Psoas muscle (tissue), 8 donors: ENCODE results near the gene SLC7A8. TPM values are rescaled to one million over a fixed set of nuclear protein-coding genes. Genes with fewer than 3 reads are reported as not detected.

Experiments
- ATAC-seq, 4 donors: fragments of 200-7000 bp; cut with Tn5 transposase; one replicate each; pipeline ENCODE4 v1.9.1; 2020; ENCODE audit warnings: moderate library complexity in 3 of 4, mild to moderate bottlenecking in 2 of 4
- DNase-seq, 2 donors: peaks; one replicate each; pipeline ENCODE4 v3.0.0-alpha.2; 2020
- H3K27ac ChIP-seq: fragments of 200-600 bp; one replicate; pipeline ENCODE4 v1.8.0; 2022
- H3K27me3 ChIP-seq, 3 donors: fragments of 200-600 bp in 1 of 3; one replicate each; pipeline versions ENCODE4 v1.6.1 to v1.8.0; 2013 to 2022; ENCODE audit warnings: low read length in 2 of 3, mild to moderate bottlenecking in 2 of 3, moderate library complexity in 1 of 3; ENCODE audit not compliant: insufficient read depth in 3 of 3
- H3K36me3 ChIP-seq, 2 donors: fragments of 200-600 bp in 1 of 2; one replicate each; pipeline versions ENCODE4 v1.6.1 to v1.8.0; 2013 to 2022; ENCODE audit warnings: low read depth in 1 of 2, mild to moderate bottlenecking in 1 of 2, moderate library complexity in 1 of 2; ENCODE audit not compliant: insufficient read depth in 1 of 2
- H3K4me1 ChIP-seq: fragments of 200-600 bp; one replicate; pipeline ENCODE4 v1.8.0; 2022
- H3K4me3 ChIP-seq: fragments of 200-600 bp; one replicate; pipeline ENCODE4 v1.8.0; 2022; ENCODE audit warnings: mild to moderate bottlenecking
- H3K9me3 ChIP-seq: fragments of 200-600 bp; one replicate; pipeline ENCODE4 v1.8.0; 2022
- CTCF ChIP-seq: fragments of 200-600 bp; IDR thresholded peaks from one replicate; pipeline ENCODE4 v1.8.0; 2022; ENCODE audit warnings: antibody characterized with exemption
- WGBS, 3 donors: extraction: QIAGEN DNeasy Blood & Tissue Kit; methylation state at CpG; one replicate each; pipeline versions ENCODE4 v1.1.6 to v1.1.7; 2013; 5-methylcytosine and 5-hydroxymethylcytosine counted together
- intact Hi-C, 2 donors: fragments of 100-400 bp; cut with DNase I; formaldehyde crosslinking; loops; one replicate each; pipeline versions ENCODE4 v1.11.0 to v1.14.2; 2022
- polyA plus RNA-seq, 3 donors: library from polyadenylated mRNA; stranded (reverse); fragments of 200-250 nt; gene quantifications; one replicate each; pipeline ENCODE4 v1.2.3, GENCODE V29; 2013
- total RNA-seq, 4 donors: library from RNA; stranded (reverse); fragmentation: NEBNext Ultra II Directional in 2 of 4; extraction: Animal tissue kit (Norgen Biotek cat#: 25700) in 2 of 4; gene quantifications; one replicate each; pipeline versions ENCODE4 v1.2.1 to v1.2.4, GENCODE V29; 2021 to 2023
- donor health status: healthy with polysubstance abuse.
- donor health status: DM: no; HTN: no; CAD: no; lungs with moderate emphysema.
- donor health status: Bipolar disorder and iron deficiency.
- donor health status: healthy.
- donor health status: DM: yes; HTN: yes; CAD: no.
- donor health status: DM: no; HTN: no; CAD: no.
- donor health status: DM: no; HTN: no; CAD: no.
- donor health status: DM: yes; HTN: yes; CAD: no.

The SLC7A8 gene
- total and polyA plus RNA-seq, 7 donors, result 7.5 to 72.6 (median 33.2) TPM

GRCh38 chr14:23126548-23127278 is 56.7 kb downstream of the SLC7A8 start:
- H3K9me3 ChIP-seq, result no peaks in the 10 kb centered on the region
- H3K4me3 ChIP-seq, result no peak overlapping the region
- peaks cover 0 to 51% of the 10 kb centered on the region in 2 donors for H3K36me3 ChIP-seq
- peak overlapping the region; percentile 55 for H3K27ac ChIP-seq
- no peak for TF ChIP-seq CTCF
- DNase-seq, result peak in 1 of 2 donors; percentile 32
- no peak for ATAC-seq
- 71 to 87% (median 79%) methylated on average over 8 of the region's 8 CpGs for WGBS, 3 donors
- H3K4me1 ChIP-seq, result peaks cover 41% of the 10 kb centered on the region
- no peaks in the 10 kb centered on the region for H3K27me3 ChIP-seq
- intact Hi-C loops, result loop anchor here in 1 of 2 donors (10.0 kb wide), 1 partner anchor 168 kb away; no protein-coding TSS in a partner anchor

- peak in 3 of 4 donors; percentile 39 to 67 (median 65) for ATAC-seq
- H3K27me3 ChIP-seq, result no peaks in the 10 kb centered on the region
- no peaks in the 10 kb centered on the region for H3K9me3 ChIP-seq
- H3K4me1 ChIP-seq, result peaks cover 38% of the 10 kb centered on the region
- WGBS, 3 donors, result 14 to 50% (median 20%) methylated on average over 9 of the region's 9 CpGs
- intact Hi-C loops, result loop anchor here in 1 of 2 donors (10.0 kb wide), 1 partner anchor 169 kb away; no protein-coding TSS in a partner anchor
- peak in 1 of 2 donors; percentile 79 for DNase-seq
- peaks cover 0 to 45% of the 10 kb centered on the region in 2 donors for H3K36me3 ChIP-seq
- H3K27ac ChIP-seq, result peak overlapping the region; percentile 55
- no peak overlapping the region for H3K4me3 ChIP-seq
- no peak for TF ChIP-seq CTCF
These were observed 57.4 kb downstream of the SLC7A8 start for GRCh38 chr14:23125933-23126524.

GRCh38 chr14:23125011-23125410 is 58.4 kb downstream of the SLC7A8 start:
- H3K27ac ChIP-seq, result no peak overlapping the region
- H3K4me1 ChIP-seq, result peaks cover 33% of the 10 kb centered on the region
- no peak for TF ChIP-seq CTCF
- H3K27me3 ChIP-seq, result no peaks in the 10 kb centered on the region
- intact Hi-C loops, result loop anchor here in 1 of 2 donors (10.0 kb wide), 1 partner anchor 170 kb away; no protein-coding TSS in a partner anchor
- H3K9me3 ChIP-seq, result no peaks in the 10 kb centered on the region
- ATAC-seq (no peak), DNase-seq (no peak)
- H3K4me3 ChIP-seq, result no peak overlapping the region
- WGBS, 3 donors, result 56 to 65% (median 63%) methylated on average over 3 of the region's 3 CpGs
- H3K36me3 ChIP-seq, result peaks cover 0 to 36% of the 10 kb centered on the region in 2 donors

GRCh38 chr14:23124337-23124954 is 59.0 kb downstream of the SLC7A8 start:
- WGBS, 3 donors, result 86 to 89% (median 87%) methylated on average over 13 of the region's 13 CpGs
- H3K27me3 ChIP-seq, result no peaks in the 10 kb centered on the region
- TF ChIP-seq CTCF, result no peak
- H3K4me3 ChIP-seq, result no peak overlapping the region
- peaks cover 33% of the 10 kb centered on the region for H3K4me1 ChIP-seq
- no peak for ATAC-seq
- no peak for DNase-seq
- no peaks in the 10 kb centered on the region for H3K9me3 ChIP-seq
- intact Hi-C loops, result loop anchor here in 1 of 2 donors (10.0 kb wide), 1 partner anchor 170 kb away; no protein-coding TSS in a partner anchor
- peaks cover 0 to 30% of the 10 kb centered on the region in 2 donors for H3K36me3 ChIP-seq
- no peak overlapping the region for H3K27ac ChIP-seq
